ENCODE measurements around the gene GLB1L.
"Not testable (repeated sequence)": the region's sequence is repeated elsewhere in the genome, so short reads cannot be mapped to it uniquely, and the experiment has no call there.

GLB1L gene

DNA sequence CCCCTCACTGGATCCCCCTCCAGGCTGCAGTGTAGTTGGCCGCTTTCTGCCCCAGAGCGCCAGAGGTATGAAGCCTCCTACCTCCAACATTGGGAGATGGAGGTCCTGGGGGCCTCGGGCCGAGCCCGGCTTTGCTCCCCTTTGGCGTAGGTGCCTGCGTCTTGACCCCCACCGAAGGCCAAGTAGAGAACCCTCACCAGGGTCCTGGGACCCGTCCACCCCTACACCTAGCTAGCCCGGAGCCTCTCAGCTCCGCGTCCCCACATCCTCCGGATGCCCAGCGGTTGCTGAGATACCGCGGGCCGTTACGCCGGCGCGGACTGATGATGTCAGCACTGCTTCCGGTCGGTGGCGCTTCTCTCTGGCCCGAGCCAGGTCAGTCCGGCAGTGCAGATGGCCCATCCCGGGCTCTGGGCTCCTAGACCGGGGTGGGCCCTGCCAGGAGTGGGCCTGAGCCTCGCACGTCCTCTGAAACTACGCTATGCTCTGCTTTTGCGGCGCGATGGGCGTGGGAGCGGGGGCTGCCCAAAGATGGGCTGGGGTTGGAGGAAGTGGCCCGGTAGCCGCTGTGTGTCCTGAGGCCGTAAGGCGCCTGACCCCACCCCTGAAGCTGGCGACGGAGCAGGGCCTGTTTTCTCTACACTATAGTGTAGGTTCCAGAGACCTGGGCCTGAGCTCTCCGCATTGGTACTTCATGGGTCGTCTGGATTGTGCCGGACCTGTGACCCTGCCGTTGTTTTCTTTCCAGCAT is at the start of gene GLB1L, which contains the start of gene STK16:
TSS of gene GLB1L (minus strand) at position 297 of the 751 bp plus-strand sequence. CDS start 1,871 bp downstream, outside the sequence.
TSS of gene STK16 (plus strand) at position 332 of the 751 bp plus-strand sequence. CDS start 521 bp downstream, outside the sequence.
- Mint-ChIP-seq H3K27ac (ENCODE audit: low read depth) (peak within 1 kb of the TSS; percentile 94), H3K9me3 (no peaks in the 10 kb centered on the region), H3K27me3 (no peaks in the 10 kb centered on the region), H3K36me3 (ENCODE audit: insufficient read depth) (peaks cover 43% of the 10 kb centered on the region), H3K4me3 (peak within 1 kb of the TSS; percentile 78), H3K4me1 (peaks cover 57% of the 10 kb centered on the region)
- ATAC-seq (replicated peaks; ENCODE audit: extremely low read depth, poor library complexity, severe bottlenecking) (peak; percentile 63), DNase-seq (ENCODE audit: low spot score in 2 of 2) (peak; percentile 79 to 82)

DNA sequence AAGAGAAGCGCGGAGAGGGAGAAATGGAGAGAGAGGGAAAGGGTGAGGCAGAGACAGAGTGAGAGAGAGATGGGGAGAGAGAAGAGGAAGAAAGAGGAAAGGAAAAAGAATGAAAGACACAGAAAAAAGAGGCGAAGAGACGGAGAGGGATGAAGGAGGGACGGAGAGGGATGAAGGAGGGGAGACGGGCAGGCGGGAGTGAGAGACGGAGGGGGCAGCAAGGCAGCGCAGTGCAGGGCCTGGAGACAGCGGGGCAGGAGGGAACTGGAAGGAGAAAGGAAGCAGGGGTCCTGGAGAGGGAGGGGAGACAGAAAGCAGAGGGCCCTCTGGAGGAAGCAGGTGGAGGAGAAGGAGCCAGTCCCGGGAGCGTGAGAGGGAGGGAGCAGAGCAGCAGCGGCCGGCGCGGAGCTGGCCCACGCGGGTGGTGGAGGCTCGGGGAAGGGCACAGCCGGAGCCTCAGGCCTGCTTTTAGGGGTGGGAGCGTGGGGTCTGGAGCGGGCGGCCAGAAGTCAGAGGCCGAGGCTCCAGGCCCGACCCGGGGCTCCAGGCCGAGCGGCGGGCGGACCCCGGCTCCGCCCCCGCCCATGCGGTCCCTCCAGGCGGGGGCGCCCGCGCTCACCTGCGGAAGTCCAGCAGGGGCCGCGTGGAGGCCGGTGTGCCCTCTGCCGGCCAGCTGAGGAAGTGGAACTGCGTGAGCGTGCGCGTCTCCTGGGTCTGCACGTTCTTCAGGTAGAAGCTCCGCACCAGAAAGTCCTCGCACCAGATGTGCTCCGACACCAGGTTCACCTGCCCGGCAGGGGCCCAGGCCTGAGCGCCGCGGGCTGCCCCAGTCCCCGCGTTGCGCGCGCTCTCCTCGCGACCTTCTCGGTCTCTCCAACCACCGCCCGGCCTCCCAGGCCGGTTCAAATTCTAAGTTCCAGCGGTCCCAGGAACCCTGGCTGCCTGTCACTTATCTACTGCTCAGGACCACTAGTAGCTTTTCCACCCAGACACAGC is 49.4 kb upstream of the GLB1L start:
- Mint-ChIP-seq H3K9me3 (no peaks in the 10 kb centered on the region), H3K27me3 (no peaks in the 10 kb centered on the region), H3K4me3 (peak overlapping the region; percentile 69), H3K27ac (ENCODE audit: low read depth) (peak overlapping the region; percentile 83), H3K36me3 (ENCODE audit: insufficient read depth) (peaks cover 6% of the 10 kb centered on the region), H3K4me1 (peaks cover 19% of the 10 kb centered on the region)
- peak; percentile 90 for ATAC-seq (replicated peaks; ENCODE audit: extremely low read depth, poor library complexity, severe bottlenecking)
- DNase-seq (ENCODE audit: low spot score in 2 of 2), result peak; percentile 83 to 87

DNA sequence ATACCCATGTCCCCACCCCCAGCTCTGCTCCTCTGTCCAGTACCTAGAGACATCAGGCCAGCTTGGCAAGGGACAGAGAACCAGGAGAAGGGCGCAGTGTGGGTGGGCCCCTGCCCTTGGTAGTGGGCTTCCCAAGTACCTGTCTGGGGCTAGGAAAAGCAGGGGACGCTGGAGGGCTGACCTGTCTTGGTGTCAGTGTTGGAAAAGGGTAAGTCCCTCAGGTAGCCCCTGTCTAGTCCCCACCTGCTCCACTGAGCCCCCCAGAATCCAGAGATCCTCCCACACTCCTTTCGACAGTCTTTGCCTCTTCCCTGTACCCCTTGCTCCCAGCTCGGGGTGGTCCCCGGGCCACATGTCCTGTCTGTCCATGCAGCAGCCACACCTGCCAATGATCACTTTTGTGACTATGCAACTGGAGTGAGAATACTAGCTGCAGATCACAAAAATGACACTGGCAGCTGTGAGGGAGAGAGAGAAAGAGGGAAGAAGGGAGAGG is 48.5 kb upstream of the GLB1L start:
- peaks cover 6% of the 10 kb centered on the region for H3K36me3 Mint-ChIP-seq (ENCODE audit: insufficient read depth)
- DNase-seq (ENCODE audit: low spot score in 2 of 2) (no peak), ATAC-seq (replicated peaks; ENCODE audit: extremely low read depth, poor library complexity, severe bottlenecking) (no peak)
- H3K27me3 Mint-ChIP-seq, result no peaks in the 10 kb centered on the region
- peak overlapping the region; percentile 83 for H3K27ac Mint-ChIP-seq (ENCODE audit: low read depth)
- no peaks in the 10 kb centered on the region for H3K9me3 Mint-ChIP-seq
- H3K4me1 Mint-ChIP-seq, result peaks cover 19% of the 10 kb centered on the region
- peak overlapping the region; percentile 69 for H3K4me3 Mint-ChIP-seq

DNA sequence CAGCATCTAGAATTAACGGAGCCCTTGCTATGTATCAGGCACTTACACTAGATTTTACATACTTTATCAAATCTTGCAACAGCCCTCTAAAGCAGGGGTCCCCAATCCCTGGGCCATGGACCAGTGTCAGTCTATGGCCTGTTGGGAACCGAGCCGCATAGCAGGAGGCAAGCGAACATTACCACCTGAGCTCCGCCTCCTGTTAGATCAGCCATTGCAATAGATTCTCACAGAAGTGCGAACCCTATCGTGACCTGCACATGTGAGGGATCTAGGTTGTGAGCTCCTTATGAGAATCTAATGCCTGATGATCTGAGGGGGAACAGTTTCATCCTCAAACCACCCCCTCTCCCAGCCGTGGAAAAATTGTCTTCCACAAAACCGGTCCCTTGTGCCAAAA is 47.4 kb upstream of the GLB1L start:
- no peaks in the 10 kb centered on the region for H3K27me3 Mint-ChIP-seq
- peaks cover 3% of the 10 kb centered on the region for H3K36me3 Mint-ChIP-seq (ENCODE audit: insufficient read depth)
- no peak for ATAC-seq (replicated peaks; ENCODE audit: extremely low read depth, poor library complexity, severe bottlenecking)
- no peaks in the 10 kb centered on the region for H3K9me3 Mint-ChIP-seq
- peaks cover 19% of the 10 kb centered on the region for H3K4me1 Mint-ChIP-seq
- no peak for DNase-seq (ENCODE audit: low spot score in 2 of 2)
- no peak overlapping the region for H3K4me3 Mint-ChIP-seq
- no peak overlapping the region for H3K27ac Mint-ChIP-seq (ENCODE audit: low read depth)

DNA sequence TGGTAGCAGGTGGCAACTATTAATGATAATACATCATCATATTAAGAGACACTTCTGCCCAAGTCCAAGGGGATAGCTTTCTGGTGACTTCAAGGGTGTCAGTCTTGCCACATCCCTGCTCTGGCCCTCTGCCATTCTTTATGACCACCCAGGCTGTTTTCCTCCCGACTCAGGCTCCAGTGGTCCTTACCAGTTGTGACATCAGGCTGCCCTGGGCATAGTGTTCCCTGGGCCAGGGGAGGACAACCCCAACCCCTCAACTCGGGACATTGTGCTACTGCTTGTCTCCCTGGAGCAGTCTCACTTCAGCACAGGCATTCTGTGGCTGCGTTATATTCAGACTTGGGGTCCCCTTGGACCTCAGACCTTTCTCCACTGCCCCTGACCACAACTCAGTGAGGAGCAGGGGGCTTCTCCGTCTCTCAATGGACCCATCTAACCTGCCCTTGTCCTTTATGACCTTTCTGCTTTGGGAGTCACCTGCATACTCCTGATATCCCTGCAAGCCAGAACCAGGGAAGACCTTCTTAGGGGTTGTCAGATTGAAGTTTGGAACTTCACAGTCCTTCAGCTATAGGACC is 46.8 kb upstream of the GLB1L start:
- DNase-seq (ENCODE audit: low spot score in 2 of 2), result no peak
- no peak for ATAC-seq (replicated peaks; ENCODE audit: extremely low read depth, poor library complexity, severe bottlenecking)
- no peaks in the 10 kb centered on the region for H3K27me3 Mint-ChIP-seq
- H3K9me3 Mint-ChIP-seq, result no peaks in the 10 kb centered on the region
- H3K36me3 Mint-ChIP-seq (ENCODE audit: insufficient read depth), result peaks cover 4% of the 10 kb centered on the region
- H3K27ac Mint-ChIP-seq (ENCODE audit: low read depth), result no peak overlapping the region
- no peak overlapping the region for H3K4me3 Mint-ChIP-seq
- H3K4me1 Mint-ChIP-seq, result peaks cover 19% of the 10 kb centered on the region

DNA sequence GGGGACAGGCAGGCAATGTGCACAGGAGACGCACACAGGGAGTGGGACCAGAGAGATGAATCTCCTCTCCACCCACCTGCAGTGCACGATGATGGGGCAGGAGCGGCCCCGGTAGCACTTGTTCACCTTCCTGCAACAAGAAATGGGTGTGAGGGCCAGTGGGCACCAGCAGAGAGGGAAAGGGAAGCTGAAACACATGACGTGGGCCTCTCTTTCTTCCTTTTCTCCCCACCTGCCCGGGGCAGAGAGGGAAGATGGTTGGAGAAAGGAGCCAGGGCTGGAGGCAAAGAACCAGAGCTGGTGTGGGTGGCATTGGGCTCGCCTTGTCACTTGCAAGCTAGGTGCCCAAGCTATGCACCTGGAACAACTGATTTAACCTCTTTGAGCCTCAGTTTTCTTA is 46.1 kb upstream of the GLB1L start:
- Mint-ChIP-seq H3K36me3 (ENCODE audit: insufficient read depth) (peaks cover 5% of the 10 kb centered on the region), H3K27me3 (no peaks in the 10 kb centered on the region), H3K4me3 (no peak overlapping the region), H3K4me1 (peaks cover 19% of the 10 kb centered on the region), H3K27ac (ENCODE audit: low read depth) (peak overlapping the region; percentile 32), H3K9me3 (no peaks in the 10 kb centered on the region)
- ATAC-seq (replicated peaks; ENCODE audit: extremely low read depth, poor library complexity, severe bottlenecking), result no peak
- no peak for DNase-seq (ENCODE audit: low spot score in 2 of 2)

DNA sequence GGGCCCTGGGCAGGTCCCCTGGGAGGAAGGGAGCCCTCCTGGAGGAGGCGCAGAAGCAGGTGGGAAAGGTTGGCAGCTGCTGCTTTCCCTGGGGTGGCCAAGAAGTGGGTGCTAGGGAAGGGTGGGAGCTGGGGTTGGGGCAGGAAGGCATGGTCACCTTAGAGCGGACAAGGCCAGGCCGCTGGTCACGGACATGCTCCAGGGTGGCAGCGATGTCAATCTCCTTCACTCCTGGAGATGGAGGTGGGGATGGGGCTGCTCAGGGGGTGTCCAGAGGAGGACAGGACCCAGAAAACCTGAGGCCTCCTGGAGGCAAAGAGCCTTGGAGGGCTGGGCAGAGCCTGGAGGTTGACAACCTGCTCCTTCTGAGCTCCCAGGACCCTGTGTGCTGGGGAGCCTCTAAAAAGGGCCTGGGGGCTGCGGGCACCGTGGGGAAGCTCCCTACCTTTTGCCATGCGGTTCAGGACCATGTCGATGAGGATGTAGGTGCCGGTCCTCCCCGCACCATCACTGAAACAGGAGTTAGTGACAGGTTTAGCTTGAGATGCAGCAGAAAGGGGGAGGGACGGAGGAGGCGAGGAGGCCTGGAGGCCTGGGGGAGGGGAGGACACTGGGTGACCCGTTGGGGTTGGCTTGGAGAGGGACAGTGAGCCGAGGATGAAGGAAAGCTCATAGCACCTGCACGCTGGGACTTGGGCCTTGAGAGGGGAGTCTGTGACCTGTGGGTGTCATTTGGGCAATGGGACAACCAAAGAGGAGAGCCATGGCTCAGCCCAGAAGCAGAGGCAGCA is 45.3 kb upstream of the GLB1L start:
- no peaks in the 10 kb centered on the region for H3K9me3 Mint-ChIP-seq
- H3K27me3 Mint-ChIP-seq, result no peaks in the 10 kb centered on the region
- H3K36me3 Mint-ChIP-seq (ENCODE audit: insufficient read depth), result peaks cover 8% of the 10 kb centered on the region
- H3K27ac Mint-ChIP-seq (ENCODE audit: low read depth), result peak overlapping the region; percentile 46
- DNase-seq (ENCODE audit: low spot score in 2 of 2) (no peak), ATAC-seq (replicated peaks; ENCODE audit: extremely low read depth, poor library complexity, severe bottlenecking) (no peak)
- H3K4me3 Mint-ChIP-seq, result no peak overlapping the region
- peaks cover 15% of the 10 kb centered on the region for H3K4me1 Mint-ChIP-seq

DNA sequence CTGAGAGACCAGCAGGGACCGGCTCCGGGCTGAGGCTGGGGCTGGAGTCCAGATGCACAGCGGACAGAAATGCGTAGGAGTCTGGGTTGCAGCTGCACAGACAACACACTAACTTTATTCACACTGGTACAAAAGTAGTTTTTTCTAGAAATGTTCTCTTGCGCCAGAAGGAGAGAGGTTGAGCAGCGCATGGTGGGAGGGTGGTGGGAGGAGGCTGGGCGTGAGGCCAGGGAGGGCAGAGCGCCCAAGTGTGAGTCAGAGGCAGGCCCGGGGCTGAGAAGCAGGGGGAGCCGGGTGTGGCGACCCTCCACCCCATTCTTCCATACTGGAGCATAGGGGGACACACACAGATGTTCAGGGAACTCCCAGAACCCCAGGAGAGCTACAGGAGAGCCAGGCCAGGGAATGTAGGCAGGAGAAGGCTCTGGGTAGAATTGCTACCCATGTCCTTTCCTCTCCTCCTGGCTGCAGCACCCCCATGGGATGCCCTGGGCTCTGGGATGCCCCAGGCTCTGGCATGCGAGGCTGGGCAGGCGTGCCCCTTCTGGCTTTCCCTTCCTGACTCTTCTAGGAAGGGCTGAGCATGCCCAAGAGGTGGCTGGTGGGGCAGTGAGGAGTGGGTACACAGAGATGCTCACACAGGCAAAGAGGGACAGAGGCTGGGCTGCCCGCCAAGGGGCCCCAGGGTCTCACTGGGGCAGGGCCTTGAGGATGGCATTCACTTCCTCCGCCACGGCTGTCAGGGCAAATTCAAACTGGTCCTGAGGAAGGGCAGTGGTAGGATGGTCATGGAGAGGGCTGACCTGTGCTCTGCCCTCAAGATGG is 44.5 kb upstream of the GLB1L start:
- H3K9me3 Mint-ChIP-seq, result no peaks in the 10 kb centered on the region
- no peak overlapping the region for H3K4me3 Mint-ChIP-seq
- H3K27me3 Mint-ChIP-seq, result no peaks in the 10 kb centered on the region
- ATAC-seq (replicated peaks; ENCODE audit: extremely low read depth, poor library complexity, severe bottlenecking), result no peak
- peak overlapping the region; percentile 46 for H3K27ac Mint-ChIP-seq (ENCODE audit: low read depth)
- H3K4me1 Mint-ChIP-seq, result peaks cover 15% of the 10 kb centered on the region
- peaks cover 7% of the 10 kb centered on the region for H3K36me3 Mint-ChIP-seq (ENCODE audit: insufficient read depth)
- DNase-seq (ENCODE audit: low spot score in 2 of 2), result no peak

DNA sequence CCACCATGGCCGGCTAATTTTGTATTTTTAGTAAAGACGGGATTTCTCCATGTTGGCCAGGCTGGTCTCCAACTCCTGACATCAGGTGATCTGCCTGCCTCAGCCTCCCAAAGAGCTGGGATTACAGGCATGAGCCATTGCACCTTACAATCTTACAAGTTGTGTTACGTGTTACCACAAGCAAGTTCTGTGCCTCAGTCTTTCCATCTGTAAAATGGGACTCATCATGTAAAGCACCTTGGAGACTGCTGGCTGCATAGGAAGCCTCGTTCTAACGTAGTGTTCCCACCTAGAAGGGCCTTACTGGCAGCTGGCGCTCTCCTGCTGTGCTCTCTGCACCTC is 43.9 kb upstream of the GLB1L start:
- no peaks in the 10 kb centered on the region for H3K27me3 Mint-ChIP-seq
- no peak overlapping the region for H3K4me3 Mint-ChIP-seq
- ATAC-seq (replicated peaks; ENCODE audit: extremely low read depth, poor library complexity, severe bottlenecking), result no peak
- H3K36me3 Mint-ChIP-seq (ENCODE audit: insufficient read depth), result peaks cover 7% of the 10 kb centered on the region
- no peak for DNase-seq (ENCODE audit: low spot score in 2 of 2)
- no peak overlapping the region for H3K27ac Mint-ChIP-seq (ENCODE audit: low read depth)
- peaks cover 11% of the 10 kb centered on the region for H3K4me1 Mint-ChIP-seq
- H3K9me3 Mint-ChIP-seq, result no peaks in the 10 kb centered on the region

DNA sequence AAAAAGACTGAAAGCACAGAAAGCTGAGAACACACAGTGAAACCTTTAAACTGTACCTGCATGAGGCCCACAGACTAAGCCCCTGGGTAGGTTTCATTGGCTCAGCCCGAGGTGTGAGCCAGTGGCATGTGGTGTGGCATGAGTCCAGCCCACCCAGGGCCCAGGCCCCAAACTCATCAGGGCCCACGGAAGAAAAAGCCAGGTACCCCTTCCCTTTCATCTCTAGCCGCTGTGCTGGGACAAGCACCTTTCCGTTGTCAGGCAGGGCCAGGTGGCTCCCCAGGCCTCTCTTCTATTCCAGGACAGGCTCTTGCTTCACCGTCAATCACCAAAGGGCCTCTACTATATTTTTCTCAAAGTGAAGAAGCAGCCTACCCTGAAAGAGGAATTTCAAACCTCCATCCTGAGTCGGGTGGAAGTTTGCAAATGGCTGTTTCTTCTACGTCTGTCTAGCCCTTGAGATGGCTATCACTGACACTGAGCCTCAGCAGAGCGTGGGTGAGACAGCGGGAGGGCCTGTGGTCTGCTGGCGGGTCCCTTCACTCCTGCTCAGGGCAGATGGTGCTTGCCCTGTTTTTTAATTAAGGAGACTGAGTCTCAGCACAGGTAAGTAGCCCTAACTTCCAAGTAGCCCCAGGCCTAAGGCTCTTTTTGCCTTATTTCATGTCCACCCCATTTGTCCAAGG is 42.5 kb upstream of the GLB1L start:
- Mint-ChIP-seq H3K36me3 (ENCODE audit: insufficient read depth) (peaks cover 17% of the 10 kb centered on the region), H3K9me3 (no peaks in the 10 kb centered on the region), H3K4me1 (peaks cover 12% of the 10 kb centered on the region), H3K27me3 (no peaks in the 10 kb centered on the region), H3K4me3 (no peak overlapping the region), H3K27ac (ENCODE audit: low read depth) (peak overlapping the region; percentile 83)
- no peak for DNase-seq (ENCODE audit: low spot score in 2 of 2)
- no peak for ATAC-seq (replicated peaks; ENCODE audit: extremely low read depth, poor library complexity, severe bottlenecking)

DNA sequence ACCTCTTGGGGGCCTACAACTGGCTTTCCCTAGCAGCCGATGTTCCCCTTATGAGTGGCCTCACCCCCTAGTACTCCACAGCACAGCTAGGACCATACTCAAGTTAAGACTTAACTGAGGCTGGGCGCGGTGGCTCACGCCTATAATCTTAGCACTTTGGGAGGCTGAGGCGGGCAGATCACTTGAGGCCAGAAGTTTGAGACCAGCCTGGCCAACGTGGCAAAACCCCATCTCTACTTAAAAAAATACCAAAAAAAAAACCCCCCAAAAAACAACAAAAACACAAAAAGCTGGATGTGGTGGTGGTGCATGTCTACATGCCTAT is 41.8 kb upstream of the GLB1L start:
- not testable (repeated sequence) for ATAC-seq (replicated peaks; ENCODE audit: extremely low read depth, poor library complexity, severe bottlenecking); H3K27me3 Mint-ChIP-seq; H3K27ac Mint-ChIP-seq (ENCODE audit: low read depth); H3K9me3 Mint-ChIP-seq; H3K4me3 Mint-ChIP-seq; DNase-seq (ENCODE audit: low spot score in 2 of 2)
- peaks cover 13% of the 10 kb centered on the region for H3K4me1 Mint-ChIP-seq
- peaks cover 20% of the 10 kb centered on the region for H3K36me3 Mint-ChIP-seq (ENCODE audit: insufficient read depth)
